ENCODE results near the gene KRTAP10-4. TPM values are rescaled to one million over a fixed set of nuclear protein-coding genes. Genes with fewer than 3 reads are reported as not detected.

The KRTAP10-4 gene
- total and polyA plus RNA-seq, 12 donors: not detected

- no peak for DNase-seq
- TF ChIP-seq CTCF (IDR thresholded peaks at IDR 0.05): no peak
- intact Hi-C loops (cut with DNase I): no loop called here
- H3K4me3 ChIP-seq: no peak overlapping the region
- no peak for ATAC-seq
- 56 to 60% methylated on average over 5 of the region's 5 CpGs for WGBS, 2 donors
- peaks cover 0 to 44% (median 8%) of the 10 kb centered on the region in 11 donors for H3K9me3 ChIP-seq
- H3K36me3 ChIP-seq: no peaks in the 10 kb centered on the region
- peak overlapping the region in 1 of 10 donors; percentile 45 for H3K27ac ChIP-seq
- no peaks in the 10 kb centered on the region for H3K4me1 ChIP-seq
- peaks cover 0 to 49% (median 22%) of the 10 kb centered on the region in 7 donors for H3K27me3 ChIP-seq
These were observed 25.7 kb upstream of the KRTAP10-4 start for GRCh38 chr21:44547656-44548331.

GRCh38 chr21:44548381-44548780 lies 25.1 kb upstream of the KRTAP10-4 start:
- Histone ChIP-seq H3K27ac (no peak overlapping the region), H3K4me3 (no peak overlapping the region), H3K4me1 (no peaks in the 10 kb centered on the region), H3K9me3 (peaks cover 0 to 38% (median 8%) of the 10 kb centered on the region in 11 donors), H3K36me3 (no peaks in the 10 kb centered on the region), H3K27me3 (peaks cover 0 to 54% (median 27%) of the 10 kb centered on the region in 7 donors)
- TF ChIP-seq CTCF (IDR thresholded peaks at IDR 0.05): no peak
- intact Hi-C loops (cut with DNase I): no loop called here
- DNase-seq (no peak), ATAC-seq (no peak)
- WGBS, 2 donors: 66% methylated on average over 13 of the region's 13 CpGs

- intact Hi-C loops (cut with DNase I): no loop called here
These were observed 24.6 kb upstream of the KRTAP10-4 start for GRCh38 chr21:44548922-44549321.

More at GRCh38 chr21:44548922-44549321, 24.6 kb upstream of the KRTAP10-4 start:
- H3K4me3 ChIP-seq: no peak overlapping the region
- DNase-seq (no peak), ATAC-seq (no peak)
- no peaks in the 10 kb centered on the region for H3K36me3 ChIP-seq
- peaks cover 0 to 59% (median 33%) of the 10 kb centered on the region in 7 donors for H3K27me3 ChIP-seq
- TF ChIP-seq CTCF (IDR thresholded peaks at IDR 0.05): no peak
- 33 to 36% methylated on average over 14 of the region's 14 CpGs for WGBS, 2 donors
- H3K4me1 ChIP-seq: no peaks in the 10 kb centered on the region
- peaks cover 0 to 34% (median 8%) of the 10 kb centered on the region in 11 donors for H3K9me3 ChIP-seq
- H3K27ac ChIP-seq: no peak overlapping the region

Measured in heart right ventricle (tissue), 16 donors.